Lower lobe of right lung (tissue), 2 donors: ENCODE data around the gene MTUS2. TPM values are rescaled to one million over a fixed set of nuclear protein-coding genes. Genes with fewer than 3 reads are reported as not detected.

Experiments
- ATAC-seq, 2 donors: fragments of 200-7000 bp; cut with Tn5 transposase; one replicate each; pipeline ENCODE4 v1.9.1; 2020 to 2022; ENCODE audit warnings: mild to moderate bottlenecking in 2 of 2, moderate library complexity in 2 of 2
- DNase-seq: peaks from one replicate; pipeline ENCODE4 v3.0.0-alpha.2; 2020
- H3K27ac ChIP-seq: fragments of 200-600 bp; one replicate; pipeline ENCODE4 v1.8.0; 2022
- H3K27me3 ChIP-seq: fragments of 200-600 bp; one replicate; pipeline ENCODE4 v1.8.0; 2022; ENCODE audit warnings: low read depth
- H3K36me3 ChIP-seq: fragments of 200-600 bp; one replicate; pipeline ENCODE4 v1.8.0; 2022; ENCODE audit warnings: mild to moderate bottlenecking
- H3K4me1 ChIP-seq: fragments of 200-600 bp; one replicate; pipeline ENCODE4 v1.8.0; 2022
- H3K4me3 ChIP-seq: fragments of 200-600 bp; one replicate; pipeline ENCODE4 v1.8.0; 2022; ENCODE audit warnings: mild to moderate bottlenecking
- H3K9me3 ChIP-seq: fragments of 200-600 bp; one replicate; pipeline ENCODE4 v1.8.0; 2022
- CTCF ChIP-seq: fragments of 200-600 bp; IDR thresholded peaks from one replicate; pipeline ENCODE4 v1.8.0; 2022; ENCODE audit warnings: antibody characterized with exemption, mild to moderate bottlenecking
- intact Hi-C: fragments of 100-400 bp; cut with DNase I; formaldehyde crosslinking; loops from one replicate; pipeline ENCODE4 v1.11.0; 2022
- total RNA-seq: library from RNA; stranded (reverse); fragmentation: NEBNext Ultra II Directional; extraction: Animal tissue kit (Norgen Biotek cat#: 25700); gene quantifications from one replicate; pipeline ENCODE4 v1.2.1, GENCODE V29; 2021
- donor health status: DM: no; HTN: yes; CAD: no; lungs with severe emphysema.

The MTUS2 gene
- total RNA-seq, 1 donor from 2014 or later: 0.21 TPM

- no peaks in the 10 kb centered on the region for H3K27me3 ChIP-seq
- intact Hi-C loops: no loop called here
- no peak overlapping the region for H3K27ac ChIP-seq
- DNase-seq (no peak), ATAC-seq (no peak)
- H3K4me1 ChIP-seq: no peaks in the 10 kb centered on the region
- no peaks in the 10 kb centered on the region for H3K36me3 ChIP-seq
- no peak overlapping the region for H3K4me3 ChIP-seq
- no peaks in the 10 kb centered on the region for H3K9me3 ChIP-seq
- no peak for TF ChIP-seq CTCF
Observed at GRCh38 chr13:29355029-29355428, 534.9 kb downstream of the MTUS2 start.

GRCh38 chr13:29359181-29359580 is 539.0 kb downstream of the MTUS2 start:
- TF ChIP-seq CTCF: no peak
- H3K36me3 ChIP-seq: no peaks in the 10 kb centered on the region
- no peak for ATAC-seq
- H3K27me3 ChIP-seq: no peaks in the 10 kb centered on the region
- intact Hi-C loops: no loop called here
- no peak overlapping the region for H3K4me3 ChIP-seq
- no peaks in the 10 kb centered on the region for H3K9me3 ChIP-seq
- no peaks in the 10 kb centered on the region for H3K4me1 ChIP-seq
- no peak for DNase-seq
- no peak overlapping the region for H3K27ac ChIP-seq

- ATAC-seq (no peak), DNase-seq (no peak)
- Histone ChIP-seq H3K4me1 (no peaks in the 10 kb centered on the region), H3K36me3 (no peaks in the 10 kb centered on the region), H3K4me3 (no peak overlapping the region), H3K9me3 (no peaks in the 10 kb centered on the region), H3K27ac (no peak overlapping the region), H3K27me3 (no peaks in the 10 kb centered on the region)
- TF ChIP-seq CTCF: no peak
- intact Hi-C loops: no loop called here
Observed at GRCh38 chr13:29361716-29362115, 541.6 kb downstream of the MTUS2 start.

GRCh38 chr13:29362849-29363604 is 542.9 kb downstream of the MTUS2 start:
- TF ChIP-seq CTCF: peak; percentile 81
- intact Hi-C loops: no loop called here
- no peak for DNase-seq
- no peaks in the 10 kb centered on the region for H3K9me3 ChIP-seq
- peak; percentile 77 to 83 for ATAC-seq
- H3K27me3 ChIP-seq: no peaks in the 10 kb centered on the region
- H3K4me3 ChIP-seq: no peak overlapping the region
- H3K36me3 ChIP-seq: no peaks in the 10 kb centered on the region
- no peaks in the 10 kb centered on the region for H3K4me1 ChIP-seq
- no peak overlapping the region for H3K27ac ChIP-seq

GRCh38 chr13:29369060-29369743 is 549.1 kb downstream of the MTUS2 start:
- Histone ChIP-seq H3K27ac (no peak overlapping the region), H3K36me3 (no peaks in the 10 kb centered on the region), H3K27me3 (no peaks in the 10 kb centered on the region), H3K4me1 (no peaks in the 10 kb centered on the region), H3K9me3 (no peaks in the 10 kb centered on the region), H3K4me3 (no peak overlapping the region)
- ATAC-seq (peak; percentile 57 to 61), DNase-seq (no peak)
- peak; percentile 32 for TF ChIP-seq CTCF
- intact Hi-C loops: no loop called here
